ENCODE results near the gene MAP7.

GRCh38 chr6:136501096-136501495, 49.1 kb downstream of the MAP7 start:
- TF ChIP-seq CTCF (IDR thresholded peaks at IDR 0.05; ENCODE audit: low read length): no peak
- no peak for TF ChIP-seq EZH2 (optimal IDR thresholded peaks at IDR 0.05; ENCODE audit: low read depth, low read length)

All from MM.1S (cell line).